Measurements from ENCODE around the gene RNU2-1.
"Not testable (repeated sequence)": the region's sequence is repeated elsewhere in the genome, so short reads cannot be mapped to it uniquely, and the experiment has no call there.

DNA sequence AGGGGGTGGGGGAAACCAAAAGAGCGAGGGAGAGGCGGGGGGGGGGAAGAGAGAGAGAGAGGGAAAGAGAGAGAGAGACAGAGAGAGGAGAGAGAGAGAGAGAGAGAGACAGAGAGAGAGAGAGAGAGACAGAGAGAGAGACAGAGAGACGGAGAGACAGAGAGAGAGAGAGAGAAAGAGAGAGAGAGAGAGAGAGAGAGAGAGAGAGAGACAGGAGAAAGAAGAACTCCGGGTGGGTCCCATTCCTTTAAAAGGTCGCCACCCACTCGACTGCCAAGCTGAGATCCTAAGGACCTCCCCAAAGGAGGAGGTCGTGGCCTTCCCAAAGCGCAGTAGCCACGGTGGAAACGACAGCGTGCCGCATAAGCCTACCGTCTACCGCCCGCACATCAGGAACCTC is 514 bp downstream of the RNU2-1 start:
- TF ChIP-seq, protein P1, sequence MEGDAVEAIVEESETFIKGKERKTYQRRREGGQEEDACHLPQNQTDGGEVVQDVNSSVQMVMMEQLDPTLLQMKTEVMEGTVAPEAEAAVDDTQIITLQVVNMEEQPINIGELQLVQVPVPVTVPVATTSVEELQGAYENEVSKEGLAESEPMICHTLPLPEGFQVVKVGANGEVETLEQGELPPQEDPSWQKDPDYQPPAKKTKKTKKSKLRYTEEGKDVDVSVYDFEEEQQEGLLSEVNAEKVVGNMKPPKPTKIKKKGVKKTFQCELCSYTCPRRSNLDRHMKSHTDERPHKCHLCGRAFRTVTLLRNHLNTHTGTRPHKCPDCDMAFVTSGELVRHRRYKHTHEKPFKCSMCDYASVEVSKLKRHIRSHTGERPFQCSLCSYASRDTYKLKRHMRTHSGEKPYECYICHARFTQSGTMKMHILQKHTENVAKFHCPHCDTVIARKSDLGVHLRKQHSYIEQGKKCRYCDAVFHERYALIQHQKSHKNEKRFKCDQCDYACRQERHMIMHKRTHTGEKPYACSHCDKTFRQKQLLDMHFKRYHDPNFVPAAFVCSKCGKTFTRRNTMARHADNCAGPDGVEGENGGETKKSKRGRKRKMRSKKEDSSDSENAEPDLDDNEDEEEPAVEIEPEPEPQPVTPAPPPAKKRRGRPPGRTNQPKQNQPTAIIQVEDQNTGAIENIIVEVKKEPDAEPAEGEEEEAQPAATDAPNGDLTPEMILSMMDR (IDR thresholded peaks at IDR 0.05): not testable (repeated sequence)
- not testable (repeated sequence) for TF ChIP-seq POLR2AphosphoS5, POLR2A (IDR thresholded peaks at IDR 0.05)
